NCI-H2196 (cell line): ENCODE results near the gene TMEM94.
"Not testable (repeated sequence)": the region's sequence is repeated elsewhere in the genome, so short reads cannot be mapped to it uniquely, and the experiment has no call there.

Source experiments
- DNase-seq: peaks from one replicate; lab custom pipeline; 2025; ENCODE audit not compliant: unreplicated experiment; lab: John Stamatoyannopoulos, UW

TMEM94 gene

DNA sequence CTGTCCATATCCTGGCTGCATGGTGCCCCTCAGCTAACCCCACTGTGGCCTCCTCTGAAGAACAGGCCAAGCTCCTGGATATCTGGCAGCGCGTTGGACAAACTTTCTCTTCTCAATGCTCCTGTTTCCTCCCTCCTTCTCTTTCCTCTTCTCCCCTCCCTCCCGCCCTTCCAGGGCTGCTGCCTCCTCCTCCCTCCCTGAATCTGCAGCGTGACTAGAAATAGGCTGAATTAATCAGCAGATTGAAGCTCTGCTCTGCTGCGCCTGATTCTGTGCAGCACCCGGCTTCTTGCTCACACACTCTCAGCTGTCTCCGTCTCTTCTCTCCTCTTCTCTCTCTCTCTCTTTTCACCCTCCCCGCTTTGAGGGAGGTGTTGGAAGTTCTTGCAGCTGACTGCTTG is 19.8 kb downstream of the TMEM94 start:
- DNase-seq = no peak

DNA sequence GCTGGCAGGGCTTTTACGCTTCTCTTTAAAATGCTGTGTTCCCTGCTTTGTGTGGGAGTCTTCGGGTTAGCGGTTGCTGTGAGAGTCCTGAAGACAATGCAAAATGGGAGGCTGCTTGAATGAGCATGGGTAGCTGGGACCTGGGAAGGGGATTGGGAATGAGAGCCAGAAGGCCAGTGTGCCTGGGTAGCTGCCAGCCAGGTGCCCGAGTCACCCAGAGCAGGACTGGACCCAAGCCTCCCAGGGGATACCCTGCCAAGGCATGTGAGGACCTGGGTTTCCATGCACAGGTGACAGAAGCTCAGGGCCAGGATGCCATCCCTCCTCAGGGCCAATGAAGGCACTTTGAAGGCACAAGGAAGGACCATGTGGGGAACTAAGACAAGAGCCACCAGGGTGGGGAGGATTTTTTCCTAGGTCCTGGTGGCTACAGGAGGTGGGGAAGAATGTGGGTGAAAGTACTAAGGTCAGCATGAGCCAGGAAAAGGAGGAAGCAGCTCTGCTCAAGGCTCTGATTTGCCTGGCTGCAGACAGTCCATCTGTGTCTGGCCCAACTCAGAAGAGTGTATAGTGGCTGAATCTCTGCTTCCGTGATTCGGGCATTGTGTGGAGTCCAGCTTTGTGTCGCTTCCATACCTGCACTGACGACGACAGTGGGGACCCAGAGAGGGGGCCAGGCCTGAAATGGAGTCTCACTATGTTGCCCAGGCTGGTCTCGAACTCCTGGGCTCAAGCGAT is 20.5 kb downstream of the TMEM94 start:
- DNase-seq = no peak

- DNase-seq = not testable (repeated sequence)
Observed at GRCh38 chr17:75477490-75477862, 21.0 kb downstream of the TMEM94 start.

- no peak for DNase-seq
Observed at GRCh38 chr17:75478508-75478907, 22.1 kb downstream of the TMEM94 start.

DNA sequence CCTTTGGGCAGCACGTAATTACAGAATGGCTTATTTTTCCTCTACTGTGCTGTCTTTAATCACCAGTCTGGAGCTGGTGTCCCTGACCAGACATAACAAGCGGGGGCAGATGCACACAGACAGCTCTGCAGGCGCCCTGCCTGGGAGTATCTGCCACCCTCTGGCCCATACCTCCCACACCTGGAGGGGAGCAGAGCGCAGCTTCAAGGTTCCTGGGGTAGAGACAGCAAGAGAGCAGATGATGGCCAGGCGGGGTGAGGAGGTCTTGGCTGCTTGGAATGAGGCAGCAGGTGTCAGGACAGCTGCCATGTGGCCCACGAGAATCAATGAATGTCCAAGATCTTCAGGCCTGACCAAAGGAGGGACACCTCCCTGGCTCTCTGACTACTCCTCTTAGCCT is 23.8 kb downstream of the TMEM94 start:
- DNase-seq = no peak

- no peak for DNase-seq
Observed at GRCh38 chr17:75481194-75482068, 25.0 kb downstream of the TMEM94 start.

DNA sequence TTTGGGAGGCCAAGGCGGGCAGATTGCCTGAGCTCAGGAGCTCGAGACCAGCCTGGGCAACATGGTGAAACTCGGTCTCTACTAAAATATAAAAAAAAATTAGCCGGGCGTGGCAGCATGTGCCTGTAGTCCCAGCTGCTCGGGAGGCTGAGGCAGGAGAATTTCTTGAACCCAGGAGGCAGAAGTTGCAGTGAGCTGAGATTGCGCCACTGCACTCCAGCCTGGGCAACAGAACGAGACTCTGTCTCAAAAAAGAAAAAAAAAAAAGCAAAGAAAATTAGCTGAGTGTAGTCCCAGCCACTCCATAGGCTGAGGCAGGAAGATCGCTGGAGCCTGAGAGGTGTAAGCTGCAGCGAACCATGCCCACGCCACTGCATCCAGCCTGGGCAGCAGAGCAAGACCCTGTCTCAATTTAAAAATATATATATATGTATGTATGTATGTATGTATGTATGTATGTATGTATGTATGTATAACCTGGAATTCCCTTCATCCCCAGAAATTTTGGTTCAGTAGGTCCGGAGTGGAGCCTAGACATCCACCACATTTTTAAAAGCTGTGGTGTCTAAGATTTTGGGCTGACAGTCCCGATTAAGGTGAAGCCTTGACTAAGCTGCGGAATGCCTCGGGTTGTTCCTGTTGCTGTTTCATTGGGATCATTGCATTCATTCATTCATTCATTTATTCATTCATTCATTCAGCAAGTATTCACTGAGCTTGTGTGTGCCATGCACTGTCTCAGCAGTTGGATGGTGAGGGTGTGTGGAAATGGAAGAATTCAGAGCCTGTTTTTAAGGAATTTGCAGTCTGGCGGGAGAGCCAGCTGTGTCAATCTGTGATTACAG is 25.9 kb downstream of the TMEM94 start:
- DNase-seq = no peak

DNA sequence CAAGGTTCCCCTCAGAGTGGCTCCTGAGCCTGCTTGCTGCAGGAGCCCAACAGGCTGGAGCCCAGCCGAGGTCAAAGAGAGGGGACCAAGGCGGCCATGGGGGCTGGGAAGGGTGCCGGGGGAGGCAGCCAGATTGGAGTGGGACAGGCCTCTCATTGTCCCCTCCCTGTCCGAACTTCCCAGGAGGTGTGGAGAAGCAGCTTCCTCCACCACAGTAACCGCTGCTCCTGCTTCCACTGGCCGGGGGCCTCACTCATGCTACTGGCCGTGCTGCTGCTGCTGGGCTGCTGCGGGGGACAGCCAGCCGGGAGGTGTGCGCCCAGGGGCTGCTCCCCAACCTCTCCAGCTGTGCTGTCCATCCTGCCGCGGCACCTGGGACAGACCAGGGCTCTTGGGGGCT is 29.3 kb downstream of the TMEM94 start:
- DNase-seq = no peak

- no peak for DNase-seq
Observed at GRCh38 chr17:75486151-75486550, 29.7 kb downstream of the TMEM94 start.

- no peak for DNase-seq
Observed at GRCh38 chr17:75486951-75487350, 30.5 kb downstream of the TMEM94 start.

- DNase-seq = no peak
Observed at GRCh38 chr17:75487351-75488070, 31.1 kb downstream of the TMEM94 start.

GRCh38 chr17:75488693-75489510 is 32.5 kb downstream of the TMEM94 start:
- no peak for DNase-seq

DNA sequence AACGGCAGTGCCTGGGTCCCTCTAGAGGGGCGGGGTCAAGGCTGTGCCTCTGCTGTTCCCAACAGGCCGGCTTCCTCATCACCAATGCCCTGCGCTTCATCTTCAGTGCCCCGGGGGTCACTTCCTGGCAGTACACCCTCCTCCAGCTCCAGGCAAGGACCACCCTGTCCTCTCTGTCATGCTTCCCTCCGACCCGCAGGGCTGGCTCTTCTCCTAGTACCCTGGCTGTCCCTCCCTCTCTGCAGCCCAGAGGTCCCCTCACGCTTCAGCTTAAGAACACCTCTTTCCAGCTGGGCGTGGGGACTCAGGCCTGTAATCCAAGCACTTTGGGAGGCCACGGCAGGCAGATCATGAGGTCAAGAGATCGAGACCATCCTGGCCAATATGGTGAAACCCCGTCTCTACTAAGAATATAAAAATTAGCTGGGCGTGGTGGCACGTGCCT is 33.1 kb downstream of the TMEM94 start:
- no peak for DNase-seq

DNA sequence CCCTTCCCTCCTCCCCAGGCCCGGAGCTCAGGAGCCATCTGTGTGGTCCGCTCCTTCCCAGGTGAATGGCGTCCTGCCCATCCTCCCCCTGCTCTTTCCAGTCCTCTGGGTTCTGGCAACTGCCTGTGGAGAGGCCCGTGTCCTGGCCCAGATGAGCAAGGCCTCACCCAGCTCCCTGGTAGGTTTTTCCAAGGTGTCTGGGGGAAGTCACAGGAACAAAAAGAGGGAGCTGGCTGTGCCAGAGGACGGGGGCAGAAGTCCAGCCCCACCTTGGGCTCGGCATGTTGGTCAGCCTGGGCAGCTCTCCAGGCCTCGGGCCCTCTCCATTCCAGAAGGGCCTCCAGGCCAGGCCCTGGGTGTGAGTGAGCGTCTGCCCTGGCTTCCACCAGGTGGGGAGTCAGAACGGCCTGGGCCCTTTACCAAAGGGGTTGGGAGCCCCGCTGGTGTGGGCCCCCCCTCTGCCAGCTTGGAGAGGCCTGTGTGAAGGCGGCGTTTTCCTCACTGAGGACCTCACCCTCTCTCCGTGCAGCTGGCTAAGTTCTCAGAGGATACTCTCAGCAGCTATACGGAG is 33.8 kb downstream of the TMEM94 start:
- no peak for DNase-seq

GRCh38 chr17:75490953-75491649 is 34.7 kb downstream of the TMEM94 start:
- no peak for DNase-seq

DNA sequence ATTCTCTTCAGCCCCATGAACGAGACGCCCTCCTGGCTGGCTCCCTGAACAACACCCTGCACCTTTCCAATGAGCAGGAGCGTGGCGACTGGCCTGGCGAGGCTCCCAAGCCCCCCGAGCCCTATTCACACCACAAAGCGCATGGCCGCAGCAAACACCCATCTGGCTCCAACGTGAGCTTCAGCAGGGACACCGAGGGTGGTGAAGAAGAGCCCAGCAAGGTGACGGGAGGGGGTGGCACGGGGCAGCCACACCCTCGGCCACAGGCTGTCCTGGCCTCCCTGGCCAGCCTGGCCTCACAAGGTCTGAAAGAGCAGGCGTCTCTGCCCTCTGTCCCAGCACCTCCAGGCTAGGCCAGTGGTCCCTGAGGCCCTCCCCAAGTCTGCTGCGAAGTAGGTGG is 35.2 kb downstream of the TMEM94 start:
- DNase-seq = no peak

DNA sequence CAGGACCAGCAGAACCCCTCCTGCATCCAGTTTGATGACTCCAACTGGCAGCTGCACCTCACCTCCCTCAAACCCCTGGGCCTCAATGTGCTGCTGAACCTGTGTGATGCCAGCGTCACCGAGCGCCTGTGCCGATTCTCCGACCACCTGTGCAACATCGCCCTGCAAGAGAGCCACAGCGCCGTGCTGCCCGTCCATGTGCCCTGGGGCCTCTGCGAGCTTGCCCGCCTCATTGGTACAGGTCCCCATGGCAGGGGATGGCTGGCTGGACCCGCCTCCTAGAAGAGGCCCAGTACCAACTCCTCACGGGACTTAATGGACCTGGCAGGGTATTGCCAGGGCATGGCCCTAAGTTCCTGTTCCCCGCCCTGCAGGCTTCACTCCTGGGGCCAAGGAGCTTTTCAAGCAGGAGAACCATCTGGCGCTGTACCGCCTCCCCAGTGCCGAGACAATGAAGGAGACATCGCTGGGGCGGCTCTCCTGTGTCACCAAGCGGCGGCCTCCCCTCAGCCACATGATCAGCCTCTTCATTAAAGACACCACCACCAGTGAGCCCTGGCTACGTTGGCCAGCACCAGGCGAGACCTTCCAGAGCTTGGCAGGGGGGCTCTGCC is 36.2 kb downstream of the TMEM94 start:
- DNase-seq = no peak

GRCh38 chr17:75493476-75494129 is 37.2 kb downstream of the TMEM94 start:
- DNase-seq = no peak
